HepG2 (cell line): ENCODE data around the gene SMIM36. TPM values are rescaled to one million over a fixed set of nuclear protein-coding genes. Genes with fewer than 3 reads are reported as not detected.

Experiments used
- ARNT2 ChIP-seq: sonication (generic); formaldehyde crosslinking; IDR thresholded peaks from 2 replicates; pipeline ENCODE4 v1.8.0; 2022; ENCODE audit warnings: mild to moderate bottlenecking, low read depth, missing genetic modification reagents, moderate library complexity
- FOXJ3 ChIP-seq: sonication (generic); formaldehyde crosslinking; IDR thresholded peaks from 2 replicates; pipeline ENCODE4 v1.4.0; 2020; ENCODE audit warnings: missing genetic modification reagents, mild to moderate bottlenecking, borderline replicate concordance
- GATAD1 ChIP-seq: IDR thresholded peaks from 2 replicates; pipeline ENCODE4 v1.6.1; 2016; ENCODE audit warnings: missing genetic modification reagents, missing compliant biosample characterization
- PBX2 ChIP-seq: IDR thresholded peaks from 2 replicates; pipeline ENCODE4 v1.6.1; 2016; ENCODE audit warnings: control low read depth
- REL ChIP-seq: sonication (generic); formaldehyde crosslinking; conservative IDR thresholded peaks from 2 replicates; pipeline ENCODE4 v1.8.0; 2022; ENCODE audit warnings: mild to moderate bottlenecking, missing genetic modification reagents, moderate library complexity
- SNAI1 ChIP-seq: sonication (generic); formaldehyde crosslinking; IDR thresholded peaks from 2 replicates; pipeline ENCODE4 v1.5.0; 2020; ENCODE audit warnings: mild to moderate bottlenecking, missing genetic modification reagents, borderline replicate concordance
- THAP11 ChIP-seq: IDR thresholded peaks from 2 replicates; pipeline ENCODE4 v1.6.1; 2016; ENCODE audit warnings: missing biosample characterization, missing genetic modification reagents
- THAP8 ChIP-seq: sonication (generic); formaldehyde crosslinking; IDR thresholded peaks from 2 replicates; pipeline ENCODE4 v1.5.1; 2020; ENCODE audit warnings: missing genetic modification reagents, mild to moderate bottlenecking, borderline replicate concordance
- ZBTB43 ChIP-seq: sonication (generic); formaldehyde crosslinking; conservative IDR thresholded peaks from 2 replicates; pipeline ENCODE4 v1.4.0; 2020; ENCODE audit warnings: missing genetic modification reagents
- ZNF232 ChIP-seq: sonication (generic); formaldehyde crosslinking; IDR thresholded peaks from 2 replicates; pipeline ENCODE4 v1.4.0; 2020; ENCODE audit warnings: missing genetic modification reagents, borderline replicate concordance
- ZNF318 ChIP-seq: sonication (generic); formaldehyde crosslinking; IDR thresholded peaks from 2 replicates; pipeline ENCODE4 v1.4.0; 2020; ENCODE audit warnings: mild to moderate bottlenecking, missing genetic modification reagents
- ZNF512 ChIP-seq: sonication (generic); formaldehyde crosslinking; IDR thresholded peaks from 2 replicates; pipeline ENCODE4 v1.4.0; 2020; ENCODE audit warnings: mild to moderate bottlenecking, missing genetic modification reagents
- ZNF883 ChIP-seq: sonication (generic); formaldehyde crosslinking; IDR thresholded peaks from 2 replicates; pipeline ENCODE4 v1.5.1; 2020; ENCODE audit warnings: mild to moderate bottlenecking, missing genetic modification reagents; ENCODE audit errors: not compliant biosample characterization
- polyA plus RNA-seq, 8 experiments: library from polyadenylated mRNA; depleted of rRNA in 3 of 8; stranded (reverse) in 7 of 8; unstranded in 1 of 8; fragments of >200 nt; fragmentation: Illumina TruSeq in 4 of 8; extraction: Trizol in 4 of 8; gene quantifications; 2 replicates each; pipeline versions ENCODE4 v1.2.1 to v1.2.3, GENCODE V29; 2011 to 2016; ENCODE audit warnings: low read depth in 4 of 8, missing spikeins in 1 of 8, mixed read lengths in 1 of 8; ENCODE audit not compliant: insufficient read depth in 1 of 8
- total RNA-seq, 5 experiments: library from RNA; depleted of rRNA; stranded (reverse); fragments of >200 nt; fragmentation: Illumina TruSeq; extraction: Trizol; gene quantifications; 2 replicates each; pipeline ENCODE4 v1.2.3, GENCODE V29; 2016; ENCODE audit warnings: low read depth in 1 of 5

Gene SMIM36
- total and polyA plus RNA-seq, 2 of the 13 experiments (the other 11 are each of a cell fraction or from before 2014, with no cell fraction given) = not detected

GRCh38 chr17:55452139-55452790 is 59.0 kb downstream of the SMIM36 start (continued):
- no peak for TF ChIP-seq ZNF318 (CRISPR knock-in tag)
- no peak for TF ChIP-seq SNAI1 (CRISPR knock-in tag)
- no peak for TF ChIP-seq ZNF883 (CRISPR knock-in tag)
- TF ChIP-seq GATAD1 = peak; percentile 61; the same call in 1 of the 2 replicates
- no peak for TF ChIP-seq REL (CRISPR knock-in tag)
- TF ChIP-seq FOXJ3 = no peak
- no peak for TF ChIP-seq ZNF512 (CRISPR knock-in tag)
- TF ChIP-seq THAP8 (CRISPR knock-in tag) = no peak
- no peak for TF ChIP-seq PBX2 (CRISPR knock-in tag)
- no peak for TF ChIP-seq ZBTB43 (CRISPR knock-in tag)
- peak; percentile 31; the same call in 1 of the 2 replicates for TF ChIP-seq THAP11
- TF ChIP-seq ARNT2 = 0 out of 2 replicates have a peak, but pooled peaks have one; percentile 38
- TF ChIP-seq ZNF232 (CRISPR knock-in tag) = no peak
